ENCODE measurements around the gene PRKCH. TPM values are rescaled to one million over a fixed set of nuclear protein-coding genes. Genes with fewer than 3 reads are reported as not detected.
A peak's percentile ranks its signal among the peaks of the same experiment; 100 is the strongest.

Gene PRKCH
- total RNA-seq, 1 donor from 2014 or later: 19.1 TPM

- no peak for DNase-seq (ENCODE audit: extremely low spot score, unreplicated experiment)
- Mint-ChIP-seq H3K27ac (no peak overlapping the region), H3K9me3 (no peaks in the 10 kb centered on the region), H3K36me3 (no peaks in the 10 kb centered on the region), H3K27me3 (peaks cover 28% of the 10 kb centered on the region), H3K4me3 (peak overlapping the region; percentile 29), H3K4me1 (ENCODE audit: unreplicated experiment) (peaks cover 50% of the 10 kb centered on the region)
- no peak for TF ChIP-seq CTCF (conservative IDR thresholded peaks at IDR 0.05)
Observed at GRCh38 chr14:61569308-61569707, 247.9 kb downstream of the PRKCH start.

DNA sequence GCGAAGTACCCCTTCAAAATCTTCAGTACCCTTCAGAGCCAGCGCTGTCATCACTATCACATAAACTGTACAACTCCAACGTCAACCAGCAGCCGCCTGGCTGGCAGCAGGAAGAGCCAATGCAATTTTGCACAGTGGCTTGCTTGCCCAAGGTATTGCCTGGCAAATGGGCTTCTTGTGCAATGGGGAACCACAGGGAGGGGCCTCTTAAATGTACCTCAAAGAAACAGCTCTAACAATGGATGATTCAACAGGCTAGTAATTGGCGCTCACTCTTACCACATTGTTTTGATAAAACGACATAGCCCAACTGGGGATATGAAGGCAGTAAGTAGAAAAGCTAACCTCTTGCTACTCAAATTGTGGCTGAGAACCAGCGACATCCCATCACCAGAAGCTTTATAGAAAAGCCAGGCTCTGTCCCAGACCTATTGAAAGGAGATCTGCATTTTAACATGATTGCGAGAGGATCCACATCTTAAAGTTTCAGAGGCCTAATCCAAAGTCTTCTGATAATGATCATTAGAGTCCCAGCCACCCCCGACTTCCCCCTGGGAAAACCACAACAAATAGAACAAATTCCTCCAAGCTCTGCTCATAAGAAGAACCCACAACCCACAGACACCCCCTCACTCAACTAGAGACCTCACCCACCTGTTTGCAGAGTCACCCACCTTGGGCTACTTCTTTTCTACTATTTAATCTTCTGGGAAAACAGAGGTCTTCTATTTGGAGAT is 248.6 kb downstream of the PRKCH start:
- H3K4me1 Mint-ChIP-seq (ENCODE audit: unreplicated experiment): peaks cover 44% of the 10 kb centered on the region

DNA sequence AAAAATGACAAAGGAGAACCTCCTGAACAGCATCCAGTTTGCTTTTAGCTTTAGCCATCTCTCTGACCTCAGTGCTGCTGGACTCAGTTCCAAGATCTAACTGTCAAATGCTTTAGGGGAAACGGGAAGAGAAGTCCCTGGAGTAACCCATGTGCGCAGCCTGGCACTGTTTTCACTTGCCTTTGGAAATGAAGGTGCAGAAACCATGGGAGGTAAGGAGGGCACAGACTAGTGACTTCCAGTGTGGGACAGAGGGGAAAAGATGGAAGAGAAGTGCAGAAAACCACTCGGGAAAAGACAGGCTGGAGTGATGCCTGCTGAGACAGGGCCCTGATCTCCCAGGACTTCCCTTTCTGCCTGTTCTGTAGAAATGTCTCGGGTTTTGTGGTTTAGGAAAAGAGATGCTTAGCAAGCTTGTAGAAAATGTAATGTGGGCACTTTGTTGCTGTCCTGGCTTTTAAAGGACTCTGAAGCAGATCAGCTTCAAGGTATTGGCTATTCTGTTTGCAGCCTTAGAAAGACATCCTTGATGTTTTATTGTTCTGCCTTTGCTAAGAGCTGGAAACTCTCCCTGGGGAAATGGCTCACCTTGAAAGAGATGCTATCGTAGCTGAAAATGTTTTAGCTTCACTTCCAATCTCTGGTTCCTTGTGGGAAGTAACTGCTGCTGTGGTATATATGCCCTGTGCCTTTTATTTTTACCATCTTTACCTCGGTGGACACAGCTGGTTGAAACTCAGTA is 249.3 kb downstream of the PRKCH start:
- TF ChIP-seq CTCF (conservative IDR thresholded peaks at IDR 0.05): no peak
- H3K27ac Mint-ChIP-seq: no peak overlapping the region
- H3K9me3 Mint-ChIP-seq: no peaks in the 10 kb centered on the region
- DNase-seq (ENCODE audit: extremely low spot score, unreplicated experiment): no peak
- no peaks in the 10 kb centered on the region for H3K36me3 Mint-ChIP-seq
- H3K27me3 Mint-ChIP-seq: peaks cover 28% of the 10 kb centered on the region
- H3K4me1 Mint-ChIP-seq (ENCODE audit: unreplicated experiment): peaks cover 46% of the 10 kb centered on the region
- H3K4me3 Mint-ChIP-seq: no peak overlapping the region

More for the DNA sequence above, 248.6 kb downstream of the PRKCH start:
- Mint-ChIP-seq H3K4me3 (peak overlapping the region; percentile 29), H3K9me3 (no peaks in the 10 kb centered on the region), H3K27me3 (peaks cover 28% of the 10 kb centered on the region), H3K27ac (no peak overlapping the region), H3K36me3 (no peaks in the 10 kb centered on the region)
- DNase-seq (ENCODE audit: extremely low spot score, unreplicated experiment): no peak
- TF ChIP-seq CTCF (conservative IDR thresholded peaks at IDR 0.05): no peak

GRCh38 chr14:61571917-61572316 is 250.5 kb downstream of the PRKCH start:
- H3K9me3 Mint-ChIP-seq: no peaks in the 10 kb centered on the region
- H3K4me1 Mint-ChIP-seq (ENCODE audit: unreplicated experiment): peaks cover 46% of the 10 kb centered on the region
- H3K27ac Mint-ChIP-seq: no peak overlapping the region
- DNase-seq (ENCODE audit: extremely low spot score, unreplicated experiment): no peak
- H3K36me3 Mint-ChIP-seq: no peaks in the 10 kb centered on the region
- H3K27me3 Mint-ChIP-seq: peaks cover 28% of the 10 kb centered on the region
- H3K4me3 Mint-ChIP-seq: no peak overlapping the region
- no peak for TF ChIP-seq CTCF (conservative IDR thresholded peaks at IDR 0.05)

GRCh38 chr14:61573321-61573720 is 251.9 kb downstream of the PRKCH start:
- no peaks in the 10 kb centered on the region for H3K9me3 Mint-ChIP-seq

More at GRCh38 chr14:61573321-61573720, 251.9 kb downstream of the PRKCH start:
- H3K36me3 Mint-ChIP-seq: no peaks in the 10 kb centered on the region
- no peak for DNase-seq (ENCODE audit: extremely low spot score, unreplicated experiment)
- peaks cover 23% of the 10 kb centered on the region for H3K27me3 Mint-ChIP-seq
- no peak overlapping the region for H3K4me3 Mint-ChIP-seq
- H3K4me1 Mint-ChIP-seq (ENCODE audit: unreplicated experiment): peaks cover 38% of the 10 kb centered on the region
- TF ChIP-seq CTCF (conservative IDR thresholded peaks at IDR 0.05): no peak
- H3K27ac Mint-ChIP-seq: no peak overlapping the region

Measured in type B pancreatic cell (in vitro differentiated cells).